NCI-H2081 (cell line): ENCODE data around the gene CCDC18.
"Not testable (repeated sequence)": the region's sequence is repeated elsewhere in the genome, so short reads cannot be mapped to it uniquely, and the experiment has no call there.

ENCODE experiments used
- DNase-seq, 2 experiments: peaks; one replicate each; lab custom pipeline; 2025; lab: John Stamatoyannopoulos, UW

Gene CCDC18

DNA sequence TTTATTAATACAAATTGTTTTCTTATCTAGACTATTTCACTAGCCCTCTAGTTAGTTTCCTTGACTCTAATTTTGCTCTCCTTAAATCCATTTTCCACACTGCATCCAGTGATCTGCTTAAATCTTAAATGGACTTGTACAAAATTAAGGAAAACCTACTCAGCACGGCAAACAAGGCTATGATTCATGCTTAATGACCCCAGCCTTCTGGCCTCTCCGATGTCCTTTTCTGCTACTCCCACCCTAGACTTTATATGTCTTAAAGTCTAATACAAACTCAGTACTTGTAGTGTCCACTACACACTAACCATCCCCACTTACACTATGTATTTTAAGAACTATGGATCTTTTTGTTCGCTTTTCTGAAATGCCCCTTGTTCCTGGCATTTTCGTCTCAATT, 2.5 kb upstream of the CCDC18 start:
- DNase-seq, result no peak

DNA sequence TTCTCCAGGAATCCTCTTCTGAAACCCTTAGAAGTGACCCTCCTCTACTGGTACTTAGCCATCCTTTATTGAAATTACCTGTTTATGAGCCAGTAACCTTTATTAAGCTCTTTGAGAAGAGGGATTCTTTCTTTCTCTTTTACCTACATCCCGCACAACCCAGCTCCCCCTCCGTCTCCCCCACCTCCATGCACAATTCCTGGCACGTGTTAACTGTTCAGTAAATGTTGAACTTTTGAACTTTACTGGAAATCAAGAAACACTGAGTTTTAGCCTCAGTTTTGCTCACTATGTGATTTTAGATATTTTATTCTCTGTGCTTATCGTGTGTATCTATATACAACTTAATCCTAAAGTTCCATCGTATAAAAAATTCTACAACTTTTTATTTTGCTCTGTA, 2.1 kb upstream of the CCDC18 start:
- DNase-seq, result peak; percentile 3

DNA sequence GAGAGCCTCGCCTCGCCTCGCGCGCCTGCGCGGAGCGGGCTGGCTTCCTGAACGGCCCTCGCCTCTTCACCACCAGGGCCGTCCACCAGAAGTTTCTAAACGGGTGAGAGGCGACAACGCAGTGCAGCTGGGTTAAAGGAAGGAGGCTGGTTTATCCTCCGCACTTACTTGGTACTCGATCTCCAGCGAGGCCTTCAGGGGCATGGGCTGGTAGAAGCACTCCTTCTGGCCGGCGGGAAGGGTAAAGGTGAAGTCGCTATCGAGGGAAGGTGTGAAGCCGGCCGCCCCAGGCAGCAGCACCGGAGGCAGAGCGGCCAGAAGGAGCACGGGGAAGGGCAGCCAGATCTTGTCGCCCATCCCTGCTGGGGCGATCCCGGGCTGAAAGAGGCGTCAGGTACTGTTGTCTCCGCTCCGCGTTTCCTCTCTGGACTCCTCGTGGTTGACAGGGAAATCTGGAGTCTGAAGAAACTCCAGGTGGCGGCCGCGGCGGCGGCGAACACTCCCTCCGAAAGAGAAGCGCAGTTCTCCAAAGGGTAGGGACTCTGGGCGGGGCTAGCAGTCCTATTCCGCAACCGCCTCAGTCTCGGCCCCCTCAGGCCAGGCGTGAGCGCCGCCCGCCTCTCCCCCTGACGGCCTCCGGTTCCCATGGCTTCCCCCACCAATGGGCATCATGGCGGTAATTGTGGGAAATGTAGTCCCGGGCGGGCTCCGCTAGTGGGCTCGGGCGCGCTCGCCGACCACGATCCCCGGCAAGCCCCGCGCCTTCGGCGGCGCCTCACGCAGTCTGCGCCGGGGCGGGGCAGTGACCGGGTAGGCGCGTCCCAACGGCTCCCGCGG, 420 bp upstream of the CCDC18 start, which contains the start of gene TMED5:
Gene TMED5 (minus strand): TSS at position 528 of the 837 bp plus-strand sequence. CDS start 171 bp downstream, at position 357.
- peak; percentile 94 to 96 for DNase-seq

DNA sequence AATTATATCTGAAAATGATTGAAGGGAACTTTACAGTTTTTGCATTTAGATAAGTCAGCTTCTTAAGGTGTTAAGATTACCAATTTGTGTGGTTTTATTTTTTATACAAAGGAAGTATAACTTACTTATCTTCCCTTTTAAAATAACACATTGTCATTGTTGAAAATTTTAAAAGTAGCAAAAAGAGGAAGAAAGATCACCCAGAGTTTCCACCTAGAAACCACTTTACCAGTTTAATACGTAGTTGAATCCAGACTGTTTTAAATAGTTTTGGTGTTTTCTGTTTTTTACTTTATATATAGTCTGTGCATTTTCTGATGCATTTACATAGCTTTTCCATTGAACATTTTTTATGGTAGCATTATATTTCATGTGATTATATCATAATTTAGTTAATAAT, 6.1 kb downstream of the CCDC18 start:
- no peak for DNase-seq

DNA sequence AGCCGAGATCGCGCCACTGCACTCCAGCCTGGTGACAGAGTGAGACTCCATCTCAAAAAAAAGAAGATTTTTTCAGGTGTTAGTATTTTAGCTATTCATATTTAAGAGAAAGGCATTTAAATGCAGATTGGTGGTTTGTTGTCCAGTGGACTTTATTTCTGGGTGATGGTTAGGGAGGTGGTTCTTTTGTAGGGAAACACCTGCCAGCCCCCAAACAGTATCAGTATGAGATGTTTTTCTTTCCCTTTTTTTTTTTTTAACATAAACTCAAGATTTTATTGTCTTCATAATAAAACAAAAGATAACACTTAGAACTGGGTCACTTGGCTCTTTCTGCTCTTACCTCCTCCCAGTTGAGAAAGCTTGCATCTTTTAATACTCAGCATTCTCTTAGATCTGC, 9.9 kb downstream of the CCDC18 start:
- DNase-seq, result no peak

DNA sequence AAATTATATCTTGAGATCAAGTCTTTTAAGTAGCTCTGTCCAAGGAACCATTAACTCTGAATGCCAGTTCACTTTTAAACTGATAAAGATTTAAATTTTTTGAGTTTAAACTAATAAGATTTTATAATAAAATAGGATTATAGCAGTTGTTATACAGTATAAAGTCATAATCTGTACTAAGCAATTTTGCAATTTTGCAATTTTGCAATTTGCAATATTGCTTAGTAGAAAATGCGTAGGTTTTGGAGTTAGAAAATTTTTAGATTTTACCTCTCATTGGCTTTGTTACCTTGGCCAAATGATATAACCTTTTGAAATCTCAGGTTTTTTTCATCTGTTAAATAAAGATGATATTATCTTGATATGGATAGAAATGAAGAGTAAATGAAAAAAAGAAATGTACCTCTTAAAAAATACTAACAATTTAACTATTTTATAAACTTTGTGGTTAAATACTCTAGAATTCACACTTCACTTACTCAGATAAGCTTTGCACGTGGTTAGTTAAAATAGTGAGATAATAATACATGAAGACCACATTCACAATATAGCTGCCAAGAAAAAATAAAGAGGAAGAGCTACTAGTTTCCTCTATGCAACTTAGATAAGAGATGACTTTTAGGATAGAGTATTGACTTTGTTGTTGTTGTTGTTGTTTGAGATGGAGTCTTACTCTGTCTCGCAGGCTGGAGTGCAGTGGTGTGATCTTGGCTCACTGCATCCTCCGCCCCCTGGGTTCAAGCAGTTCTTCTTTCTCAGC, 13.9 kb downstream of the CCDC18 start:
- DNase-seq, result no peak

DNA sequence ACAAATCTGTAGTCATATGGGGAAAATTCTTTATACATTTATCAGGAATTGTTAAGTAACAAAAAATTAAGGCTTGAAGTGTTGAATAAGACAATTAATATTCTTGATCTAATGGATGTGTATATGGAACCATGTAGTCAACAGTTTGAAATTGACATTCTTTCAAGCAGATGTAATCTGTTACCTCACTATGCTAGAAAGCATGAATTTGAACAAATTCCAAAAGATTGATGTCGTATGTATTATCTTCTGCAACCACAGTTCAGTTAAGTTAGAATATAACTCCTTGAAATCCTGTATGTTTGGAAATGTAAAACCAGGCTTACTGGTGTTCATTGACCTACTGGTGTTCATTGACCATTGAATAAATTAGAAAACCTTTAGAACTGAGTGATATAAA, 16.1 kb downstream of the CCDC18 start:
- DNase-seq, result no peak

DNA sequence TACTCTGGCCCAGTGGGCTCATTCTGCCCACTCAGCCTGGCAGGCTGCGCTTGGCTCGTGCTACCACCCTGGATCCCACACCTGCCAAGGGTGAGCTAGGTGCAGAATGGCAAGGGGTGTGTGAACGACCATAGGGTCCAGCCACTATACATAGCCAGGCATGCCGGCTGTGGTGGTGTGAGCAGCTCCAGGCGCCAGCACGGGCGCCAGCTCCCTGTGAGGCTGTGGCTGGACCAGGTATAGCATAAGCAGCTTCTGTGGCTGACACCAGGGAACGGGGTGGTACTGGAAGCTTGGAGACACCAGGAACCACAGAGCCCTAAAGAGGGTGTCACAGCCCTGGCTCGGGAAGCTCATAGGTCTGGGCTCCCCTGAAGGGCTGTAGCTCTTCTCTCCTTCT, 18.6 kb downstream of the CCDC18 start:
- DNase-seq, result no peak

DNA sequence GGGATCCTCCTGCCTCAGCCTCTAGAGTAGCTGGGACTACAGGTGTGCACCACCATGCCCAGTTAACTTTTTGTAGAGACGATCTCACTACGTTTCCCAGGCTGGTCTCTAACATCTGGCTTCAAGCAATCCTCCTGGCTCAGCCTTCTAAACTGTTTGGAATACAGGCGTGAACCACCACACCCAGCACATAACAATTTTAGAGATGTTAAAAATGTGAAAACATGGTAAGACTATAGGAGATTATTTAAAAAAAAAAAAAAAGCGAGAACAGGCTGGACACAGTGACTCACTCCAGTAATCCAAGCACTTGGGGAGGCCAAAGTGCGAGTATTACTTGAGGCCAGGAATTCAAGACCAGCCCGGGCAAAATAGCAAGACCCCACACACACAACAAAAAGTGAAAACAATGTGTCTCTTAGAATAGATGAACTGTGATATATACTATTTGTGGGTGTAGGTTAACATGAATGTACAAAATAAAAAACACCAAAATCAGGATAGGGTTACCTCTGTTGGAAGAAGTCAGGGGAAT, 19.6 kb downstream of the CCDC18 start:
- DNase-seq, result no peak

DNA sequence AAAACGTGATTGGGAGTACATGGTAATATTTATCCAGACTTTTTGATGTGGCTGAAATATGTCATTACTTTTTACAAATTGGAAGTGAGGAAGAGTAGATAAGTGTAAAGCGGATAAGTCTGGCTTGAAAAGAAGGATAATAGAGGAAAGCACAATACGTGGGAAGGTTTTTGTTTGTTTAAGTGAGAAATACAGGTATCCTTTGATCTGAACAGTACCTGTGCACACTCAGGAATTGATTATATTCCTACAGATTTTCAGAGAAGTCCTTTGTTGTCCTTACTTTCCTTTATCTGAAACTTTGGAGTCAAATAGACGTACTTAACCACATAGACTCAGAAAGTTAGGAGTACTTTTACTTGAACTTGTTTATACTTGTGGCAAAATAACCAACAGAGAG, 20.2 kb downstream of the CCDC18 start:
- DNase-seq, result no peak

DNA sequence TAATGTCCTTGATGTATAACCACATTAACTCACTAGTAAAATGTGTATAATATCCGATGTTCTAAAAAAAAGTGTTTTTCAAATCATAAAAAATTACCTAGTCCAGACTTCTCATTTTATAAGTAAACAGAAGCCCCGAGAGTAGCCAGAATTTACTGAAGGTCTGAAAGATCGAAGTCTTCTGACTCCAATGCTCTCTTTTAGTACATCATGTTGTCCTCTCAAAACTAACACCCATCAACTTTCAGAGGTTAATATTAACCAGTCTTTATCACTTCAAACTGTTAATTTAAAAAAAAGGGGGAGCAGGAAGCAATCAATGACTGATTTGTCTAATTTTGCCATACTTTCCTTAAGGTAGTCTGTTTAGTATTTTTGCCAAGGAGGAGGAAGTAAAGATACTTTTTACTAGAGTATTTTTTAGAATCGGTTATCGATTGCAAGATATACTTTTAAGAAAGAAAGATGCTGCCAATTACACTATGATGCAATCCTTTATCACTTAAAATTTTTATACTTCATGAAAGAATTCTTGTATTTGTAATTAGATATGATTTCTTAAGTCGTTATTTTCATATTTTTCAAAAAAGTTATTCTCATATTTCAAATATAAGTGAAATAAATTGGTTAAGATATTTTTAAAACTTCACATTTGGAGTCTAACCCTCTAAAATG, 25.5 kb downstream of the CCDC18 start:
- DNase-seq, result no peak

DNA sequence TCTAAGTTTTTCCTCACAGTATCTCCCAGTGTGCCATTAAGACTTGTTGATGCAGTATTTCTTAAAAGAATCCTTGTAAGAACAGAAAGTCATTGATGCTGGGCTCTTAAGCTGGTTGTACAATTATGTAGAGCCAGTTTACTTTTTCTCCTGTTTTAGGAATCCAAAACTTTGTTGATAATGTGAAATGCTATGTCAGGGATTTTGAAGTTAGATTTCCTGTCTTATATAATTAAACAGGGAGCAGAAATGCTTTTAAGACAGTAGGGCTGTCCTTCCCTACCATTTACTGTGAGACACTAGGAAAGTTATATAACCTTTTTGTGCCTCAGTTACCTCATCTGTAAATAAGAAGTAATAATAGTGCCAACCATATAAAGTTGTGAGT, 26.0 kb downstream of the CCDC18 start:
- DNase-seq, result no peak

DNA sequence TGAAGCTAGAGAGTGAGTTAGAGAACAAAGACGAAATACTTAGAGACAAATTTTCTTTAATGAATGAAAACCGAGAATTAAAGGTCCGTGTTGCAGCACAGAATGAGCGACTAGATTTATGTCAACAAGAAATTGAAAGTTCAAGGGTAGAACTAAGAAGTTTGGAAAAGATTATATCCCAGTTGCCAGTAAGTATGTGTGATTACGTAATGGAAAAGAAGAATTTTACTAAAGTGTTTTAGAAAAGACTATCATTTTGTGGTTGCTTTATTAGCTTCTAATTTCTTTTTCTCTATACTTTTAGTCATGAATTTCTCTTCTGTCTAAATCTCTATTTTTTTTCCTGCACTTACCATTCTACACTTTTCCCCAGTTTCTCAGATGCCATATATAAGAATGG, 26.7 kb downstream of the CCDC18 start:
- DNase-seq, result no peak

DNA sequence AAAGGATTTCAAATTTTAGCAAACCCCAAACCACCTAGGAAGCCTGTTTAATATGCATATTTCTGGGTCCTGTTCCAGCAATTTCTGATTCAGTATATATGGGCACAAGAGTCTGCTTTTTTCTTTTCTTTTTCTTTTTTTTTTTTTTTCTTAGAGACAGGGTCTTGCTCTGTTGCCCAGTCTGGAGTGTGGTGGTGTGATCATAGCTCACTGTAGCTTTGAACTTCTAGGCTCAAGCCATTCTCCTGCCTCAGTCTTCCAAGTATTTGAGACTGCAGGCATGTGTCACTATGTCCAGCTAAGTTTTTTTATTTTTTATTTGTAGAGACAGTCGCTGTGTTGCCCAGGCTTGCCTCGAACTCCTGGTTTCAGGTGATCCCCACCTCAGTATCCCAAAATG, 34.8 kb downstream of the CCDC18 start:
- DNase-seq, result no peak

DNA sequence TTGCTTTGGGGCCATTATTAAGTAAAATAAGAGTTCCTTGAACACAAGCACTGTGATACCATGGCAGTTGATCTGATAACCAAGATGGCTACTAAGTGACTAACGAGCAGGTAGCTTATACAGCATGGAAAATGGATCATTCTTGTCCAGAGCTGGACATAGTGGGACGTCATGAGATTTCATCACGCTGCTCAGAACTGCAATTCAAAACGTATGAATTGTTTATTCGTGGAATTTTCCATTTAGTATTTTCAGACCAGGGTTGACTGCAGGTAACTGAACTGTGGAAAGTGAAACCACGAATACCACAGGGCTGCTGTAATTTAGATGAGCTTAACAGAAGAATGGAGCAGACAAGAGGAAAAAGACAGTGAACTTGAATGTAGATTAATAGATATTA, 38.9 kb downstream of the CCDC18 start:
- no peak for DNase-seq

DNA sequence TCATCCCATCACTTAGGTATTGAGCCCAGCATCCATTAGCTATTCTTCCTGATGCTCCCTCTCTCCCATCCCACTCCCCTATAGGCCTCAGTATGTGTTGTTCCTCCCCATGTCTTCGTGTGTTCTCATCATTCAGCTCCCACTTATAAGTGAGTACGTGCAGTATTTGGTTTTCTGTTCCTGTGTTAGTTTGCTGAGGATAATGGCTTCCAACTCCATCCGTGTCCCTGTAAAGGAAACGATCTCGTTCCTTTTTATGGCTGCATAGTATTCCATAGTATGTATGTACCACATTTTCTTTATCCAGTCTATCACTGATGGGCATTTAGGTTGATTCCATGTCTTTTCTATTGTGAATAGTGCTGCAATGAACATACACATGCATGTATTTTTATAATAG, 40.2 kb downstream of the CCDC18 start:
- not testable (repeated sequence) for DNase-seq

DNA sequence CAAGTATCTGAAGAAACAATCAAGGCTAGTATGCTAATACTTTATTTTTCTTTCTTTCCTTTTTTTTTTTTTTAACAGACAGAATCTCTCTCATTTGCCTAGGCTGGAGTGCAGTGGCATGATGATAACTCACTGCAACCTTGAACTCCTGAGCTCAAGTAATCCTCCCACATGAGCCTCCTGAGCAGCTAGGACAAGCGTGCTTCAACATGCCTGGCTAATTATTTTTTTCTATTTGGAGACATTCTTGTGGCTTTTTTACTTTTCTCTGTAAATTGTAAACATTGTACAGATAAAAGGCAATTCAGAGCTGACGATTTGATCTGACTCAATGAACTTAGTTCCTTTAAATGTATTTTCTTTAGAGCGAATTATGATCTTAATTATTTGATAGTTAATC, 41.4 kb downstream of the CCDC18 start:
- DNase-seq, result no peak

DNA sequence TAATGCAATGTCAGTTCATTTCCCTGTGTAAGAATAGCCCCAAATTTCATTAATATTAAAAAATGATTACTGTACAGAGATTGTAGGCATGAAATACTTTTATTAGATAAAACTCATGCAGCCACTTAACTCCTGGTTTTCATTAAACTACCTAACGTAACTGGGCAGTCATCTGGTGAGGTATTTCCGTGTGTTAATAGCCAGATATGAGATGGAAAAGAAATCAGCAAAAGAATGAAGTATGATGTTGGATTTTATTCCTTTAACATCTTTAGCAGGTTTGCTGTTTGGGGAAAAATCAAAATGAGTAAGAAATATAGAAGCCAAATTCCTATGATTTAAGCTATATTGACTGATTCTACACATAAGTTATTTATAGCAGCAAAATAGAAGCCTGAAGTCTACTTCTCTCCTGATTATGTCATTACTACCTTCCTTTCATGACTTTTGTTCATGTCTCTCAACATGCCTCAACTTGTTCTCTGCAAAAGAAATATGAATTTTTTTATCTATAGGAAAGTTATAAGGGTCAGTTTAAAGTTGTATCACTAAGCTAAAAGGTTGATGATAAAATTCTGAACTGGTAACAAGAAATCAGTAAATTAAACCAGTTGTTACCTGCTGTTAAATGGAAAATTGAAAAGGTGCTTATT, 42.6 kb downstream of the CCDC18 start:
- DNase-seq, result no peak

DNA sequence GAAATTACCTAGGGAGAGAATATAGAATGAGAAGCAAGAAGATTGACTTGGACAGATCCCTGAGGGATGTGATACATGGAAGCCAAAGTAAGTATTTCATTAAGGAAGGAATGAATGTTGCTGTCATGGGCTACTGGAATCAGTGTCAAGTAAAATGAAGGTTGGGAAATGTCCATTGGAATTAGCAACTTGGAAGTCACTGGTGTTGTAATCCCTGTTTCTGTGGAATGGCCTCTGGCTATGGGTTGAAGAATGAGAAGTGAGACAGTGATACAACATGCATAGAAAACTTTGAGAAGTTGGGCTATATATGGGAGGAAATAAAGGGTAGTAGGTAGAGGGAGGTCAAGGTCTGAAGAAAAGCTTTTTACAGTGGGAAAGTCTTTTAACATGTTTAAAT, 54.7 kb downstream of the CCDC18 start:
- no peak for DNase-seq

DNA sequence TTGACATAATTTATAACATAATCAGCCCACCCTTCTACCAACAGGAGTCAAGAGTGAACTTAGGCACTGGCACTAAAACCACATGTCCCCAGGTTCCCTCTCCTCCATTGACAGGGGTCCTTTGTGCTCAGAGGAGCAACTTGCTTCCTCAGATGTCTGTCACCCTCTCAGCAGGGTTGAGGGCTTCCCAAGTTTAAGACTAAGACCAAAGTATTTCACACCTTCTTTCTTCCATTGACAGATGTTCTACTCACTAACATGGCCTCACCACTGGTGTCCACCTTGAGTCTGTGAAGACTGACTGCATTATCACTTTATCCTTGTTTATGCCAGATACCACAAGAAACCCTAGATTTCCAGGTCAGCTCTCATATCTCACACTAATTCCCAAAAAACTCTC, 56.5 kb downstream of the CCDC18 start:
- no peak for DNase-seq

DNA sequence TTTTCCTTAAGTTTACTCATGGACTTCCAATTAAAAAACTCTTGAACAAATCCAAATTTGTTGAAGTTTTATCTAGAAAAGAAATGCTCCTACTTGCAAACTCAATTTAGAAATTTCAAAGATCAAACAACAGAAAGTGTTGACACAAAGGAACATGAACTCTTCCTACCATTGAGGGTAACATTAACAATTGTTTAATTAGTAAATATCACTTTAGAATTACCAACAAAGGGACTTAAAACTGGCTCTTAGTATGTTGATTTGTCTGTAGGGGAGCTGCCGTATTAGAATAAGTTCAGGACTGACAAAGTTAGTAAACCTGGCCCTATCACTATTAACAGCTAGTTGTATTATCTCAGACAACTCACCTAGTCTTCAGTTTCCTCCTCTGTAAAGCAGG, 57.9 kb downstream of the CCDC18 start:
- DNase-seq, result no peak

DNA sequence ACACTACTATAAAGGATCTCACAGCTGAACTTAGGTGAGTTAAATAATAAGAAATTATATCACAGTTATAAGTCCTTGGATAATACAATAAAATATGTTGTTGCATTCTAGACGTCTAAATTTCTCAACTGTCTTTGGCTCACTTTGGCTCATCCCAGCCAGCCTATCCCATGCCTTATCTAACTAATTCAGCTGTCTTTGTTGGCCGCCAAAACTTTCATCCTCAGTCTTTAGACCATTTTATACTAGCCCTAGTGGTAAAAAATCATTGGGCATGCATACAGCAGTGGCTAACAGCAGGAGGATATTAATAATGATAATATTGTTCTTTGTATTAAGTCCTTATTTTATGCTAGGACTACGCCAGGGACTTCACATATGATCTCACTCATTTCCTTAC, 59.3 kb downstream of the CCDC18 start:
- DNase-seq, result no peak
